HG02973 (cell line): Measurements from ENCODE around the gene AURKA.
A peak's percentile ranks its signal among the peaks of the same experiment; 100 is the strongest.
"Not testable (repeated sequence)": the region's sequence is repeated elsewhere in the genome, so short reads cannot be mapped to it uniquely, and the experiment has no call there.

Source experiments
- ATAC-seq: cut with Tn5 transposase; IDR thresholded peaks from one replicate; pipeline ENCODE4 v1.9.1; 2021; ENCODE audit warnings: moderate library complexity; ENCODE audit not compliant: unreplicated experiment

The AURKA gene

DNA sequence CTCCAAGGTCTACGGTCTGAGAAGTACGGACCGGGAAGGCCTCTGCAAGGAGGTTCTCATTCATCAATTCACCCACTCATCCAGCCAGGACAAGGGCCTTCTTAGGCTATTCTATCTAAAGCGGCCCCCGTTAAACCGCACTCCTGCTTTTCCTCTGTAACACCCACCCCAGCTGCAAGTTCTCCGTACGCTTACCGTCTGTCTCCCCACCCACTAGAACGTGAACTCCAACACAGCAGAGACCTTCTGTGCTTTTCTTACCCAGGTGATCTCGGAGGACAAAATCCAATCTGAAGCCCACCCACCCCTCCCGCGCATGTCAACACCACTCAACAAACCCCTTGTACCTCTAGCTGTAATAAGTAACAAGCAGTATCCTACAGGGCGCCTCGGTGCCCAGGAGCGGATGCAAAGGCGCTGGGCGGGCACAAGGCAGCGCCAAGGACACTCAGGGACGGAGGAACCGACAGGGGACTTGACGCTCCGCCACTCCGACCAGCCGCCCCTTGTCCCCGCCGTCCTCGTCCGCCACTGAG is 351 bp downstream of the AURKA start:
- ATAC-seq, result peak; percentile 25

DNA sequence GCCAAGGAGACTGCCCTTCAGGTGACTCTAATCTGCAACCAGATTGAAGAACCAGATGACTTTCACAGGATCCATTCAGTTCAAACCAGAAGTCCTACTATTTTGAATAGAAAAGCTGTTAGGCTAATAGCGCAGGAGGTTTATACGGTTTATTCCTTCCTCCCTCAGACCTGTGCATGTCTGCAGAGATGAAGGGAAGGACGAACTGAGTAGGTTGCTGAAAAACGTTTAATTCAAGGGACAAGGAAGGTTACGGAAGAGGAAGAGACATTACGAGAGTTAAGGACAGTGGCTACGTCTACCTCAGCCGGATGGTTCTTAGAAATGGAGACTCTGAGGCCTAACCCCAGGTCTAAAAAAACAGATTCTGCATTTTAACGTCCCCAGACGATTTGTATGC is 978 bp downstream of the AURKA start:
- ATAC-seq, result no peak

DNA sequence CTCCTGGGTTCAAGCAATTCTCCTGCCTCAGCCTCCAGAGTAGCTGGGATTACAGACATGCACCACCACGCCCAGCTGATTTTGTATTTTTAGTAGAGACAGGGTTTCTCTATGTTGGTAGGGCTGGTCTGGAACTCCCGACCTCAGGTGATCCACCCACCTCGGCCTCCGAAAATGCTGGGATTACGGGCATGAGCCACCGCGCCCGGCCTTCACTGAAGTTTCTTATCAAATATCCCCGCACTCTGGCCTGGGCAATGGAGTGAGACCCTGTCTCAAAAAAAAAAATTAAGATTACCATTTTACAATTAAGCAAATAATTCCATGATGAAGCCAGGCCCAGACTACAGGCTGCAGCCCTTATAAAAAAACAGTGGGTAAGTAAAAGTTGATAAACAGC is 1.6 kb downstream of the AURKA start:
- ATAC-seq, result not testable (repeated sequence)

DNA sequence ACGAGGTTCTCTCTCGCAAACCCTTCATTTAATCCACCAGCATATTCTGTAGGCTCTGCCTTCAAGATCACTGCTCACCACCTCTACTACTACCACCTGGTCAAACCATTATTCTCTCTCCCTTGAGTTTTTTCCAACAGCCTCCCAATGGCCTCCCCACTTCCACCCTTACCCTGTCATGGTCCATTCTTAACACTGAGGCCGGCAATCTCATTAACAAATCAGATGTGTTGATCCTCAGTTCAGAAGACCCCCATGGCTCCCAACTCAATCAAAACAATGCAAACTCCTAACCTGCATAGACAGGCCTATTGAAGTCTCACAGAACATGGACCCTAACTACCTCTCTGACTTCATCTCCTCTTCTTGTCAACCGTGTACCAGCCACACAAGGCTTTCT is 2.2 kb downstream of the AURKA start:
- ATAC-seq, result no peak

DNA sequence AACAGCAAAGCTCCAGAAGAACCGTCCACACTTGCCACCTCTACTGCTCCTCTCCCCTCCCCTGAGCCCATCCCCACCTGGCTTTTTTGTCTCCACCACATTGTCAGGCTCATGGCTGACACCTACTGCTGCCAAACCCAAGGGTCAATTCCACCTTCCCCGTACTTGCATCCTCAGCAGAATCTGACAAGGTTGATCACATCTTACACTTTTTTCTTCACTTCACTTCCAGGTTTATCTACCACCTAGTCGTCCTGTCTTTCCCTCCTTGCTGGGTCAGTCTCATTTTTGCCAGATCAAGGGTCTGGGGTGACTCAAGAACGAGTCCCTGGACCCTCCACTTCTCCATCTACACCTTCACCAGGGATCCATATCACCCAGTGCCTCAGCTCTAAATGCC is 3.1 kb downstream of the AURKA start:
- no peak for ATAC-seq

DNA sequence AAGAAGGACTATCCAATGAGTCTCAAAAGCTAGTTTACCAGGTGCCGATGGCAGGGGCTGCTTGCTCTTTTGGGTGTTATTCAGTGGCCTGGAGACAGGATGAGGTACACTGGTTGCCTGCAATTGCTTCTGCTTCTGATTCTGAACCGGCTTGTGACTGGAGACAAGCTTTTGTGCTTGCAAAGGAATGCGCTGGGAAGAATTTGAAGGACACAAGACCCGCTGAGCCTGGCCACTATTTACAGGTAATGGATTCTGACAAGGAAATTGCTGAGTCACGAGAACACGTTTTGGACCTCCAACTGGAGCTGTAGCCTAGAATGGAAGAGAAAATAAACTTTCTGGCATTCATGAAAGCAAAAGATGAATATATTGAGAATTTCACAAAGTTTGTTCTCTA is 5.8 kb downstream of the AURKA start:
- no peak for ATAC-seq

DNA sequence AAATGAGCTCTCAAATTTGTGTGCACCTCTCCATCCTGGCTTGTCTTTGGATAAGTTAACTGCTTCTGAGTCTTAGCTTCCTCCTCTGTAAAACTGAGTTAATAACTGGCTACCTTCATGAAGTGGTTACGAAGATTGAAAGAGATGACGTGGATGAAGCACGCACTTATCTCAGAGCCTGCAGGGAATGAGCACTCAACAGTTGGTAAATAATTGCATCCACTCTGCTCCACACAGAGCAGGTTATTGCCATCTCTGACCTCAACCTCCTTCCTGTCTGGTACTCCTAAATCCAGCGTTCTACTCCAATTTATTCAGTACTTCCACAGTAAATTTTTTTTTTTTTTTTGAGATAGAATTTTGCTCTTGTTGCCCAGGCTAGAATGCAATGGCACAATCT is 6.9 kb downstream of the AURKA start:
- no peak for ATAC-seq

DNA sequence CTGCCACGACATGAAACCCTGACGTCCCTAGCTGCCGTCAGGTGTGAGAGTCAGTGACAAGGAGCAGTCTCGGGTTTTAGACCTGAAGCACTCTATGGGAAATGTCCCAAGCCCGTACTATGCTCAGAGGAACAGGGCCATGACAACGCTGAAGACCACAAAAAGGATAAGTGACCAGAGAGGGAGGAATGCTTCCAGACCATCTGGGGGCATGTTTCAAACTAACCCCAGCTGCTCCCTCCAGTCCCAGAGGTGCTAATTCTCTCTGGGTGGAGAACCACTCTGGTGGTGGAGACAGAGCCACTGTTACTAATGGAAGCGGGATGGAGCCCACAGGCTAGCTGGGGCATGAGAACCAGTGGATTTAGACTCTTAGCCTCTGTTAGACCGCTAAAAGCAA is 8.7 kb downstream of the AURKA start:
- no peak for ATAC-seq

DNA sequence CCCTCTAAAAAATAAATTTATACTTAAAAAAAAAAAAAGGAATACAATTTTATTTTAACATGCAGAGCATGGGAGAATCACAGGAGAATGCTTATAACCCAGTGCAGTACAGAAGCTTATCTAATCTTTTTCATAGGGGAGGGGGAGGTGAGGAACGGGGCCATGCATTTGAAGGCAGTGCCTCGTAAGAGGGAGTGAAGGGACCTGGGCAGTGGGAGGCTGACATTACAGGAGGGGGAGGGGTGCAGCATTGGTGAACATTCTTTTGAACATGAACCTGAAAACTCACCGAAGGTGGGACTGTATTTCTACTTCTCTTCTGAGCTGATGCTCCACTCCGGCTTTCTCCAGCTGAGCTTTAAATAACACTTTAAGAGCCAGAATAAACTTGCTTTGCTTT is 9.3 kb downstream of the AURKA start:
- no peak for ATAC-seq

DNA sequence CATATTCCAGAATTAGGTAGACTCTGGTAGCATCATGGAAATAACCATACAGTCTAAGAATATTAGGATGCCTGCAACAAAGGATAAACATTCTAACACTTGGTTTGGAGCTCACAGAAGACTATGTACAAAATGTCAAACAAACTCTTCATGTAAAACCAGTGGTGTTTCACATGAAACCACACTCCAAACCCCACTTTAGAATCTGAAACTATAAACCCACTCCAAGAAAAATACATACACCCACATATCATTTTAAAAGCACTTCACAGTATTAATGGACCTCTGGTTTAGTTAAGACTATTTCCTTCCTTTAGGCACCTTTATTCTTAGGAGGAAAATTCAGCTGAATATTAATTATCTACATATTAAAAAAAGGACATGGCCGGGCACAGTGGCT is 10.5 kb downstream of the AURKA start:
- no peak for ATAC-seq

DNA sequence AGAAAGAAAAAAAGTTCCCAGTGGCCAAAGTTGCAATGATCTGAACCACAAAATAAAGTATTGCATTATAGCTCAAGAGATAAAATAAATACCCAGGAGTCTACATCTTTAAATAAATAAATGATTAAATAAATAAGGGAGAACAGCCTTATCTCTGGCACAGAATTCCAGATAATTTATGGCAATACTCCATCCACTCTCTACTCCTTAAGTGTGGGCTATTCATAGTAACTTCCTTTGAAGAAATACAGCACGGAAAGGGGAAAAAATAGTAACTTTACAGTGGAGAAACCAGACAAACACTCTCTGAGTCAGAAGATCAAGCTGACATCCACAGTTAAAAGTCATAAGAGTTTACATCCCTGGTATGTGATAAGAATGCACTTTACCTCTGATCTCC is 11.6 kb downstream of the AURKA start:
- no peak for ATAC-seq

DNA sequence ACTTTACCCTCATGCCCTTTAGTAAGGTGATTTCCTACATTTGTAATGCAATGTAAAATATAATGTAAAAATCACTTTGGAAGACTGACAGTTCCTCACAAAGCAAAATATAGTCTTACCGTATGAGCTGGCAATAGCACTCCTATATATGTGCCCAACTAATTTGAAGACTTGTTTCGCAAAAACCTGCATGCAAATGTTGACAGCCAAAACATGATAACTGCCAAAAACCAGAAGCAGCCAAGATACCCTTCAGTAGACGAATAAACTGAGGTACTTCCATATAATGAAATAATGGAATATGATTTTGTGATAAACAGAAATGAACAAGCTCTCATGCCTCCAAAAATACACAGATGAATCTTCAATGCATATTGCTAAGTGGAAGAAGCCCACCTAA is 13.6 kb downstream of the AURKA start:
- no peak for ATAC-seq

DNA sequence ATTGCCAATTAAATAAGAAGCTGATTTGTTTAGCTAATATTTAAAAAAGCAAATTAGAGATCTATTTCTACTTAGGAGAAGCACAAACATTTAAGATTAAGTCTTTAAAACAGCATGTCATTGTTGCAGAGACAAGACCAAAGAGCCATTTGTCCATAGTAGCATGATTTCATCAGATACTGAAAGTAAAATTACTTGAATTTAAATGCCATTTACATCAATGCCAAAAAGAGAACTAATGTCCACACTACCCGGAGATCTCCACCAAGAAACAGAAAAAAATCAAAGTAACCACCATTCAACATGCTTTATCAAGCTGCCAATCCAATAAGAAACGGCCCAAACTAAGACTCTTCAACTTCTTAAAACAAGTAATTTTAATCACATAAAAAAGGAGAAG is 15.7 kb downstream of the AURKA start:
- ATAC-seq, result no peak

DNA sequence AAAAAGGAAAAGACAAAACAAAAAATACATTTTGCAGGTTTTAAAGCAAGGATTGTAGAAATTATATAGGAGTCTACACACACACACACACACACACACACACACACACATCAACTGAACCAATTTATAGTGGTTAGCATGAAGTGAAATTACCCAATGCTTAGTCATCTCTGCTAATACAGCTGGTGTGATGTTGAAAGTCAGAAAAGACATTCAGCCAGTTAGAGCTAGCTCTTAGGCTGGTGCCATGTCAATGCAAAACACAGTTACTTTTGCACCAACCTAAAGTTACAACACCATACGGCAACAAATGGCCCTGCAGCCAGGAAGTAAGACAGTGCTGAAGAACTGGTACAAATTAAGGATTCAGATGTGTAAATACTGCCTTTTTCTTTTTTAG is 18.1 kb downstream of the AURKA start:
- ATAC-seq, result no peak

DNA sequence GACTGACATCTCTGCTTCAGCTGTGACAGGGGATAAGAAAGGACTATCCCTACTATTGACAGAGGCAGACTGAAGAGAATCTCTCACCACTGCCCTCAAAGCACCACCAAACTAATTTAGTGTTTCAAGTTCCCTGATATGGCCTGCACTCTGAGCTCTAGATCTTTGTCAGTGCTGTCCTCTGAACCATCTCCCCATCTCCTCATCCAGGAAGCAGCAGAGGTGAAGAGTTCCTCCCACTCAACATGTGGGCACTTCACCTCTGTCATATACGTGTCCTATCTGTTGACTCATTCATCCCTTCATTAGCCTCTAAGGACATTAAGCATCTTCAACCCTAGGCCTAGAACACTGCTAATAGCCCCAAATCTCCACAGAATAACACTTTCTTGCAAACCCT is 19.2 kb downstream of the AURKA start:
- no peak for ATAC-seq

DNA sequence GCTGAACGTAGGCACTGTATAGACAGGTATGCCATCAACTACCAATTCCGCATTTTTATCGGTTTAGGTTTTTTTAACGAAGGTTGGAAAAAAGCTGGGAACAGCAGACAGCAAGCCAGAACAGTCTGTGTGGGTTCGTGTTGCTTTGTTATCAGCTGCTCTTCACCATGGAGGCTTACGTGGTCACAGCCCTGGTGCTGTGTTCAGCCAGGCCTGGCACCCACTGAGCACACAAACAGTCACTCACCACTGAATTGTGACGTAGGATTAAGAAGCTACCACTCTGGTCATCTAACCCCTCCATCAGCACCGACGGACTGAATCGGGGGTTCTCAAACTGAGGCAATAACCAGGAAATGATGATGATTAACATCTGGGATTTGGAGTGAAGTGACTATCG is 20.0 kb downstream of the AURKA start:
- ATAC-seq, result no peak

DNA sequence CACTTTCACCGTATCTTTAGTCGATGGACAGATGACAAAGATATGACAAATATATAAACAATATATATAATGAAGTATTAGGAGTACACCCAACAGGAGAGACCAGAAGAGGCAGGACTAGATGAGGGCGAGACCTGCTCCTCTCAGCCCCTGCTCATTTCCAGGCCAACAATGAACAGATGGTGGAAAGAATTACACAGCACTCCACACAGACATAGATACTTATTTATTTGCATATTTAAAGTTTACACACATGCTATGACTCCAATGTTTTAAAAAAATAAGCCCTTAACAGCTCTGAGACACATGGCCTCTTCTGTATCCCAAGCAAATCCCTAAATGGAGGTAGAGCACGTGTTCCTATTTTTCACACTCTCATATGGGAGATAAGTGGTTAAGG is 22.8 kb downstream of the AURKA start:
- no peak for ATAC-seq

DNA sequence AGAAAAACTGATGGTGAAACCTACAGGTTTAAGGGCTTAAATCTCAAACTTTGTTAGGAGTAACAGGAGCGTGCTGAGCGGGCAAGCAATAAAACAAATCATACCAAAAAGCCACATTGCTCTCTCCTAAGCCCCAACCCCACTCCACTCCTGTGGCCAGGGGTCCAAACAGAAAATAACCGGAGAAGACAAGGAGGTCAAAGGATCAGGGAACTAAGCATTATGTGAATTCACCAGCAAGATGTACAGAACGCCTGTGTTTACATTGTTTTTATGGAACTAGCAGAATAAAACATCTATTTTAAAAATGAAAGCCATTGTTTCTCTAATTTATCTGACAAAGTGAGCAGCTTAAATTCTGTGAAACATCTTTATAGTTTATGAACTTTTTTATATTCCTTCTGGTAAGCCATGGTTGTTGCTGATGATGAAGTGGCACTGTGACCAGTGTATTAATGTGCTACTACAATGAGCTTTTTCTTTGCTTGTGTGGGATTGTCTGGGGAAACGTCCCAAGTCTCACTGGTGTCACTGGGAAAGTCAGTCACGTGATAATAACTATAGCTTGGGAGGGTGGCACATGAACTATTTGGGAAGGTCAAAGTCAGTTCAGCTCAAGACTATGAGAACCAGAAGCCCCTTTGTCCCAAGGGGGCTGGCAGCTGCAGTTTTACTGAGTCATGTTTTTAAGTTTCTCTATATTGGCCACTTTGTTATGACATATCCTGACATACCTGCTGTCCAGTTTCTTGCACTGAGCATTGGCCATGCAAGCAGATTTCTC is 23.5 kb downstream of the AURKA start:
- ATAC-seq, result no peak

DNA sequence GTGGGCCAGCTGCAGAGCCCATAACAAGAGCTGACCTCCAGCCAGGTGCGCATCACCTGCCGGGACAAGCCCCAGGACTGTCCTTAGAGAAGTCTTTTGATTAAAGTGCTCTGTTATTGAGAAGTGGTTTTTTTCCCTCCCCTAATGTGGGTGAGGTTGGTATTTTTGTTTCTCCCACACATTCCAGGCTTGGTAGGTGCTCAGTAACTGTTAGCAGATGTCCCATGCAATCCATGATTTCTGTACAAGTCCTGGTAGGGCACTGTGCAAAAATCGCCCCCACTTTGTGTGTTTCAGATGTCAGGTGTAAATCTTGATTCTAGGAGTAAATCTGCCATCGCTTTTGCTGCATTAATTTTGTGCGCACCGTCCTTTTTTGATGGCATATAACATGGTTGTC is 28.5 kb downstream of the AURKA start:
- no peak for ATAC-seq

DNA sequence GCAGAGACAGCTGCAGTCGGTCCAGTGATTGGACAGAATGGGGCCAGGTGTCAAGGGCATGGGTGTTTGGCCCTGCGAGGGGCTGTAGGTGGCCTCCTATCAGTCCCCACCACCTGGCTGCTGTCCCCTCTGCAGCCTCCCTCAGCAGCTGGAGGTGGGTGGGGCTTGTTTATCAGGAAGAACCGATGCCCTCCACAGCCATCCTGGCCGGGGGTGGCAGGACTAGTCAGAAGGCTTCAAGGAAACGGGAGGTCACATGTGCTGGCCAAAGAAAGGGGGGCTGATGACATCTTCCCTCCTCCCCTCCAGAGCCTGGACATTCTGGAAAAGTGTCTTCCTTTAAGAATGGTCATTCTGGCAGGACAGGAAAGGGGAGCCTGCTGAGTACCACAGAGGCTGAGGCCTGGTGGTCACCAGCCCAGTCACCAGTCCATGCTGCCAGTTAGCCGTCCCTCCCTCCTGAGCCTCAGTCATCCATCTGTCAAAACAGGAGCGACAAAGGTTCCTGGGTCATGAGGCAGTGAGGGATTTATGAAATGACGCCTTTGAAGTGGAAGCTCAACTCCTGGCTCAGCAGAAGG is 29.1 kb downstream of the AURKA start:
- no peak for ATAC-seq

DNA sequence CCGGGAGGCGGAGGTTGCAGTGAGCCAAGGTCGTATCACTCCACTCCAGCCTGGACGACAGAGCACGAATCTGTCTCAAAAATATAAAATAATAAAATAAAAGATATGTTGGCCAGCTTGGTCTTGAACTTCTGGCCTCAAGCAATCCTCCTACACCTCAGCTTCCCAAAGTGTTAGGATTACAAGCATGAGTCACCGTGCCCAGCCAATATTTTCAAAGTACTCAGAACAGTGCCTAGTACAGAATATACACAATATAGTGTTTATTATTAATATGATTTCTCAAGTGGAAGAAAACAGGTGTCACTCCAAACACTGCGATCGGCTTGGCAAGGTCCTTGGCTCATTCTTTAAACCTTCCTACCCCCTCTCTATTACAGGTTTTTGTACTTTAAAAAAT is 30.1 kb downstream of the AURKA start:
- no peak for ATAC-seq

DNA sequence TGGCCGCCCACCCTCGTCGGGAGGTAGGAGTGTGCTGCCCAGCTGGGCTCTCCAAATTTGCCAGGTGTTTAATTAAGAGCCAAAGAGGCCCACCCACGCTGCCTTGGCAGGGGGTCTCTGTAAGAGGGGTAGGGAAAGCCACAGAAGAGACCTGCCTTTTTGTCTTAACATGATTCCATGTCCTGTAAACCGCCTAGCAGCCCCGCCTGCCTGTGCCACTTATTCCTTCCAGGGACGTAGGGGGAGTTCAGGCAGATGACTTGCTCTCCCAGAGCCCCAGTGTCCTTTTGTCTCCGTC is 31.2 kb downstream of the AURKA start:
- ATAC-seq, result no peak
